Suprapubic skin (tissue), 4 donors: ENCODE results near the gene MRPL58. TPM values are rescaled to one million over a fixed set of nuclear protein-coding genes. Genes with fewer than 3 reads are reported as not detected.
"Not testable (repeated sequence)": the region's sequence is repeated elsewhere in the genome, so short reads cannot be mapped to it uniquely, and the experiment has no call there.

Experiments used
- DNase-seq, 2 donors: peaks; one replicate each; pipeline ENCODE4 v3.0.0-alpha.2; 2019; ENCODE audit warnings: low spot score in 2 of 2
- H3K27ac ChIP-seq: fragments of 200-600 bp; sonication (generic); one replicate; pipeline ENCODE4 v1.5.1; 2019
- H3K27me3 ChIP-seq: fragments of 200-600 bp; sonication (generic); one replicate; pipeline ENCODE4 v1.5.1; 2019
- H3K36me3 ChIP-seq: fragments of 200-600 bp; sonication (generic); one replicate; pipeline ENCODE4 v1.5.1; 2019
- H3K4me1 ChIP-seq: fragments of 200-600 bp; sonication (generic); one replicate; pipeline ENCODE4 v1.5.1; 2019
- H3K4me3 ChIP-seq: fragments of 200-600 bp; sonication (generic); one replicate; pipeline ENCODE4 v1.5.1; 2019; ENCODE audit warnings: mild to moderate bottlenecking
- H3K9me3 ChIP-seq: fragments of 200-600 bp; sonication (generic); one replicate; pipeline ENCODE4 v1.5.1; 2019
- CTCF ChIP-seq, 2 donors: fragments of 200-600 bp in 1 of 2; fragments of 450-650 bp in 1 of 2; sonication (generic) in 1 of 2; IDR thresholded peaks; one replicate each; pipeline ENCODE4 v1.5.1; 2016 to 2019; ENCODE audit warnings: antibody characterized with exemption in 2 of 2, mild to moderate bottlenecking in 1 of 2, moderate library complexity in 1 of 2
- EP300 ChIP-seq: sonication (generic); formaldehyde crosslinking; IDR thresholded peaks from one replicate; pipeline ENCODE4 v1.6.1; 2017; ENCODE audit warnings: antibody characterized with exemption
- POLR2A ChIP-seq, 2 donors: fragments of 450-650 bp; IDR thresholded peaks; one replicate each; pipeline ENCODE4 v1.6.1; 2017; ENCODE audit warnings: antibody characterized with exemption in 2 of 2, mild to moderate bottlenecking in 2 of 2, moderate library complexity in 2 of 2
- POLR2AphosphoS5 ChIP-seq, 3 donors: sonication (generic); formaldehyde crosslinking; IDR thresholded peaks; one replicate each; pipeline ENCODE4 v1.6.1; 2017; ENCODE audit warnings: antibody characterized with exemption in 3 of 3
- WGBS: methylation state at CpG from one replicate; pipeline ENCODE4 v1.1.5; 2018; 5-methylcytosine and 5-hydroxymethylcytosine counted together
- total RNA-seq, 4 donors: library from RNA; depleted of rRNA; stranded (reverse); fragments of >200 nt; gene quantifications; one replicate each; pipeline ENCODE4 v1.1.0, GENCODE V29; 2016

Gene MRPL58
- total RNA-seq, 4 donors from 2014 or later: 20.2 to 68.2 (median 46.7) TPM

- TF ChIP-seq POLR2A (IDR thresholded peaks at IDR 0.05) (no peak), CTCF (IDR thresholded peaks at IDR 0.05) (no peak), EP300 (no peak)
- peaks cover 2% of the 10 kb centered on the region for H3K4me1 ChIP-seq
- peaks cover 39% of the 10 kb centered on the region for H3K36me3 ChIP-seq
- no peak overlapping the region for H3K27ac ChIP-seq
- DNase-seq: no peak
- no peak overlapping the region for H3K4me3 ChIP-seq
- WGBS: 90% methylated on average over 7 of the region's 8 CpGs
- H3K27me3 ChIP-seq: no peaks in the 10 kb centered on the region
- no peaks in the 10 kb centered on the region for H3K9me3 ChIP-seq
Observed at GRCh38 chr17:75005291-75005690, 7.2 kb upstream of the MRPL58 start.

GRCh38 chr17:75006084-75006483 is 6.4 kb upstream of the MRPL58 start:
- H3K9me3 ChIP-seq, H3K4me1 ChIP-seq, H3K27me3 ChIP-seq, H3K4me3 ChIP-seq, DNase-seq, H3K27ac ChIP-seq: not testable (repeated sequence)
- WGBS: 96% methylated on average over 6 of the region's 6 CpGs
- peaks cover 38% of the 10 kb centered on the region for H3K36me3 ChIP-seq

- no peak for DNase-seq
- Histone ChIP-seq H3K4me1 (peaks cover 14% of the 10 kb centered on the region), H3K9me3 (no peaks in the 10 kb centered on the region), H3K4me3 (no peak overlapping the region), H3K27ac (no peak overlapping the region), H3K36me3 (peaks cover 32% of the 10 kb centered on the region), H3K27me3 (no peaks in the 10 kb centered on the region)
- TF ChIP-seq POLR2A (IDR thresholded peaks at IDR 0.05) (no peak), CTCF (IDR thresholded peaks at IDR 0.05) (no peak), POLR2AphosphoS5 (IDR thresholded peaks at IDR 0.05) (no peak), EP300 (no peak)
- WGBS: 74% methylated on average over 5 of the region's 5 CpGs
Observed at GRCh38 chr17:75006653-75007052, 5.8 kb upstream of the MRPL58 start.

- 85% methylated on average over 6 of the region's 6 CpGs for WGBS
- no peak overlapping the region for H3K27ac ChIP-seq
- H3K27me3 ChIP-seq: no peaks in the 10 kb centered on the region
- DNase-seq: no peak
- H3K9me3 ChIP-seq: no peaks in the 10 kb centered on the region
- peaks cover 15% of the 10 kb centered on the region for H3K36me3 ChIP-seq
- no peak for TF ChIP-seq POLR2A (IDR thresholded peaks at IDR 0.05)
- no peak for TF ChIP-seq POLR2AphosphoS5 (IDR thresholded peaks at IDR 0.05)
- TF ChIP-seq EP300: no peak
- no peak for TF ChIP-seq CTCF (IDR thresholded peaks at IDR 0.05)
- no peak overlapping the region for H3K4me3 ChIP-seq
- H3K4me1 ChIP-seq: peaks cover 26% of the 10 kb centered on the region
Observed at GRCh38 chr17:75008373-75008772, 4.1 kb upstream of the MRPL58 start.

GRCh38 chr17:75009139-75009724 is 3.2 kb upstream of the MRPL58 start:
- 61% methylated on average over 2 of the region's 2 CpGs for WGBS
- no peak overlapping the region for H3K4me3 ChIP-seq
- no peak for DNase-seq
- H3K36me3 ChIP-seq: peaks cover 7% of the 10 kb centered on the region
- H3K9me3 ChIP-seq: no peaks in the 10 kb centered on the region
- H3K4me1 ChIP-seq: peaks cover 32% of the 10 kb centered on the region
- peak overlapping the region; percentile 17 for H3K27ac ChIP-seq
- H3K27me3 ChIP-seq: no peaks in the 10 kb centered on the region
- TF ChIP-seq POLR2AphosphoS5 (IDR thresholded peaks at IDR 0.05) (no peak), CTCF (IDR thresholded peaks at IDR 0.05) (no peak), POLR2A (IDR thresholded peaks at IDR 0.05) (no peak), EP300 (no peak)
